HepG2 (cell line): ENCODE results near the gene SLC24A4. TPM values are rescaled to one million over a fixed set of nuclear protein-coding genes. Genes with fewer than 3 reads are reported as not detected.
A peak's percentile ranks its signal among the peaks of the same experiment; 100 is the strongest.

Experiments used
- ATAC-seq: fragments of 200-7000 bp; cut with Tn5 transposase; 3 replicates; pipeline ENCODE4 v1.9.1; 2020; ENCODE audit warnings: mild to moderate bottlenecking, moderate library complexity
- BruUV-seq: library from RNA; stranded (reverse); fragments of 400-500 nt; replicated peaks from 2 replicates; lab custom pipeline; 2021; lab: Mats Ljungman, UMichigan
- CTCF ChIA-PET: fragments of 300-600 bp; formaldehyde crosslinking; extraction: SDS; loops from one replicate; lab custom pipeline; 2021; ENCODE audit warnings: low total read pairs, inconsistent platforms, low intra/inter-chr PET ratio; lab: Yijun Ruan, JAX
- POLR2A ChIA-PET: fragments of 350-600 bp; sonication (Branson Sonifier 250); formaldehyde crosslinking; loops from one replicate; lab custom pipeline; 2020; ENCODE audit warnings: antibody characterized with exemption, inconsistent platforms; lab: Yijun Ruan, JAX
- DNase-seq: peaks from one replicate; pipeline ENCODE4 v3.0.0-alpha.2; 2015; ENCODE audit warnings: low spot score
- FAIRE-seq: peaks from 3 replicates; lab custom pipeline; 2011; peaks lifted over from hg19 to GRCh38; lab: Jason Lieb, UNC
- H2AFZ ChIP-seq: one replicate; pipeline ENCODE4 v1.6.1; 2011; ENCODE audit warnings: low read length, inconsistent platforms
- H3K27ac ChIP-seq: fragments of 300-600 bp; 3 replicates; pipeline ENCODE4 v1.8.0; 2011; ENCODE audit warnings: mixed run types, mild to moderate bottlenecking, mixed read lengths, low read length, inconsistent platforms; ENCODE audit not compliant: insufficient read depth; ENCODE audit errors: extremely low read length
- H3K27me3 ChIP-seq, 2 experiments: fragments of 200-600 bp in 1 of 2; 2 replicates in 1 of 2; 3 replicates in 1 of 2; pipeline versions ENCODE4 v1.6.0 to v1.8.0; 2011; ENCODE audit warnings: low read length in 2 of 2, mild to moderate bottlenecking in 2 of 2, moderate library complexity in 2 of 2, inconsistent platforms in 1 of 2; ENCODE audit not compliant: insufficient read depth in 2 of 2, control insufficient read depth in 1 of 2
- H3K36me3 ChIP-seq, 2 experiments: fragments of 200-600 bp in 1 of 2; replicated peaks in 1 of 2; 2 replicates in 1 of 2; 3 replicates in 1 of 2; pipeline versions ENCODE4 v1.5.1 to v1.8.0; 2011; ENCODE audit warnings: low read length in 2 of 2, inconsistent platforms in 1 of 2; ENCODE audit not compliant: insufficient read depth in 2 of 2, control insufficient read depth in 1 of 2
- H3K4me1 ChIP-seq: 2 replicates; pipeline ENCODE4 v1.5.1; 2012; ENCODE audit warnings: low read length, inconsistent platforms; ENCODE audit not compliant: insufficient read depth
- H3K4me2 ChIP-seq: 2 replicates; pipeline ENCODE4 v1.6.0; 2011; ENCODE audit warnings: low read depth, low read length, inconsistent platforms
- H3K4me3 ChIP-seq, 3 experiments: fragments of 200-600 bp in 1 of 3; sonication (generic), shearing (Covaris generic) in 1 of 3; replicated peaks in 1 of 3; 2 replicates each; pipeline ENCODE4 v1.5.1; 2011 to 2016; ENCODE audit warnings: low read length in 3 of 3, inconsistent platforms in 2 of 3, low read depth in 2 of 3, mild to moderate bottlenecking in 2 of 3, control low read depth in 1 of 3, mixed read lengths in 1 of 3; ENCODE audit not compliant: insufficient read depth in 1 of 3
- H3K79me2 ChIP-seq: one replicate; pipeline ENCODE4 v1.6.1; 2011; ENCODE audit warnings: low read length, inconsistent platforms; ENCODE audit not compliant: insufficient read depth
- H3K9ac ChIP-seq: 2 replicates; pipeline ENCODE4 v1.6.0; 2011; ENCODE audit warnings: mild to moderate bottlenecking, low read depth, low read length, inconsistent platforms; ENCODE audit not compliant: insufficient read depth
- H3K9me3 ChIP-seq: 2 replicates; pipeline ENCODE4 v1.5.1; 2012; ENCODE audit warnings: mild to moderate bottlenecking, low read length
- H4K20me1 ChIP-seq: 2 replicates; pipeline ENCODE4 v1.6.0; 2011; ENCODE audit warnings: inconsistent platforms, mild to moderate bottlenecking, low read length, moderate library complexity; ENCODE audit not compliant: insufficient read depth
- ATAD3A ChIP-seq: sonication (generic); formaldehyde crosslinking; IDR thresholded peaks from 2 replicates; pipeline ENCODE4 v1.4.0; 2020; ENCODE audit warnings: missing genetic modification reagents
- FIP1L1 ChIP-seq: fragments of 200-400 bp; formaldehyde crosslinking; IDR thresholded peaks from 2 replicates; pipeline ENCODE4 v1.6.1; 2018; ENCODE audit warnings: low read depth, mild to moderate bottlenecking, low read length, moderate library complexity, borderline replicate concordance; ENCODE audit not compliant: insufficient read depth
- FOXK1 ChIP-seq: sonication (generic); formaldehyde crosslinking; IDR thresholded peaks from 2 replicates; pipeline ENCODE4 v1.4.0; 2020; ENCODE audit warnings: low read depth, missing genetic modification reagents, borderline replicate concordance
- NFE2 ChIP-seq: sonication (generic); formaldehyde crosslinking; IDR thresholded peaks from 2 replicates; pipeline ENCODE4 v1.4.0; 2020; ENCODE audit warnings: missing genetic modification reagents
- TEAD2 ChIP-seq: sonication (generic); formaldehyde crosslinking; IDR thresholded peaks from 2 replicates; pipeline ENCODE4 v1.9.0; 2021; ENCODE audit warnings: missing genetic modification reagents
- TSC22D2 ChIP-seq: sonication (generic); formaldehyde crosslinking; IDR thresholded peaks from 2 replicates; pipeline ENCODE4 v1.5.1; 2020; ENCODE audit warnings: missing genetic modification reagents, mild to moderate bottlenecking, borderline replicate concordance
- U2AF1 ChIP-seq: fragments of 200-400 bp; formaldehyde crosslinking; optimal IDR thresholded peaks from 2 replicates; pipeline ENCODE3; 2017; ENCODE audit warnings: mild to moderate bottlenecking, low read depth, low read length
- ZNF235 ChIP-seq: sonication (generic); formaldehyde crosslinking; IDR thresholded peaks from 2 replicates; pipeline ENCODE4 v1.8.1; 2023; ENCODE audit warnings: mild to moderate bottlenecking, missing genetic modification reagents, borderline replicate concordance
- ZNF329 ChIP-seq: sonication (generic); formaldehyde crosslinking; IDR thresholded peaks from 2 replicates; pipeline ENCODE4 v1.9.0; 2021; ENCODE audit warnings: low read depth, mild to moderate bottlenecking, missing genetic modification reagents
- ZNF557 ChIP-seq: sonication (generic); formaldehyde crosslinking; IDR thresholded peaks from 2 replicates; pipeline ENCODE4 v1.4.0; 2020; ENCODE audit warnings: missing genetic modification reagents
- ZNF564 ChIP-seq: sonication (generic); formaldehyde crosslinking; IDR thresholded peaks from 2 replicates; pipeline ENCODE4 v1.8.1; 2023; ENCODE audit warnings: mild to moderate bottlenecking, missing genetic modification reagents
- WGBS: methylation state at CpG from one replicate; pipeline ENCODE4 v1.1.6; 2017; ENCODE audit warnings: low lambda C conversion rate; 5-methylcytosine and 5-hydroxymethylcytosine counted together
- in situ Hi-C: cut with HindIII; loops from 2 replicates; pipeline ENCODE4 v1.10.0; 2017; ENCODE audit warnings: low pct_unique_long_range_greater_than_20kb; ENCODE audit not compliant: extremely low pct_ligation_motif_present
- intact Hi-C: fragments of 100-400 bp; cut with micrococcal nuclease; formaldehyde crosslinking; loops from one replicate; pipeline ENCODE4 v1.10.0; 2022; ENCODE audit not compliant: unreplicated experiment
- polyA plus RNA-seq, 8 experiments: library from polyadenylated mRNA; depleted of rRNA in 3 of 8; stranded (reverse) in 7 of 8; unstranded in 1 of 8; fragments of >200 nt; fragmentation: Illumina TruSeq in 4 of 8; extraction: Trizol in 4 of 8; gene quantifications; 2 replicates each; pipeline versions ENCODE4 v1.2.1 to v1.2.3, GENCODE V29; 2011 to 2016; ENCODE audit warnings: low read depth in 4 of 8, missing spikeins in 1 of 8, mixed read lengths in 1 of 8; ENCODE audit not compliant: insufficient read depth in 1 of 8
- total RNA-seq, 5 experiments: library from RNA; depleted of rRNA; stranded (reverse); fragments of >200 nt; fragmentation: Illumina TruSeq; extraction: Trizol; gene quantifications; 2 replicates each; pipeline ENCODE4 v1.2.3, GENCODE V29; 2016; ENCODE audit warnings: low read depth in 1 of 5
- TF ChIP-seq, protein P1 (sequence below): sonication (generic); formaldehyde crosslinking; IDR thresholded peaks from 2 replicates; pipeline ENCODE4 v1.4.0; 2020; ENCODE audit warnings: missing genetic modification reagents

The SLC24A4 gene
- total and polyA plus RNA-seq, 2 of the 13 experiments (the other 11 are each of a cell fraction or from before 2014, with no cell fraction given), result not detected

DNA sequence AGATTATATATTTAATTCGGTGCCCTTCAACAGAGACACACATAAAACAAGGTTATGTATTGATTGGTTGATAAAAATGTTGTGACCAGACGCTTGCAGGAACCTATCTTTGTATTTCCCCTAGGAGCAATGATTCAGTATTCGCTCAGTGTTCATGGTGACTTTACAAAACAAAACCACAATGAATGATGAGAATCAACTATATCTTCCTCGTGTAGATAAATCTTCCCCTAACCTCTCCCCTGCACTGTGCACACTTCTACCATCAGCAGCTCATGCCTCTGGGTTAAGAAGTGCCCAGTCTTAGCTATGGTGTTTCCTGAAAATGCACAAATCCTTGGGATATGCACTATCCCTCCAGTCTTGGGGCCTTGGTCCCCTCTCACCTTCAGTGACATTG lies 206.9 kb downstream of the SLC24A4 start (continued):
- TF ChIP-seq TSC22D2 (CRISPR knock-in tag) (no peak), ATAD3A (CRISPR knock-in tag) (no peak), U2AF1 (no peak), ZNF557 (no peak), ZNF329 (CRISPR knock-in tag) (no peak), NFE2 (CRISPR knock-in tag) (no peak), FIP1L1 (no peak), TEAD2 (no peak), ZNF235 (CRISPR knock-in tag) (no peak)
- TF ChIP-seq, protein P1, sequence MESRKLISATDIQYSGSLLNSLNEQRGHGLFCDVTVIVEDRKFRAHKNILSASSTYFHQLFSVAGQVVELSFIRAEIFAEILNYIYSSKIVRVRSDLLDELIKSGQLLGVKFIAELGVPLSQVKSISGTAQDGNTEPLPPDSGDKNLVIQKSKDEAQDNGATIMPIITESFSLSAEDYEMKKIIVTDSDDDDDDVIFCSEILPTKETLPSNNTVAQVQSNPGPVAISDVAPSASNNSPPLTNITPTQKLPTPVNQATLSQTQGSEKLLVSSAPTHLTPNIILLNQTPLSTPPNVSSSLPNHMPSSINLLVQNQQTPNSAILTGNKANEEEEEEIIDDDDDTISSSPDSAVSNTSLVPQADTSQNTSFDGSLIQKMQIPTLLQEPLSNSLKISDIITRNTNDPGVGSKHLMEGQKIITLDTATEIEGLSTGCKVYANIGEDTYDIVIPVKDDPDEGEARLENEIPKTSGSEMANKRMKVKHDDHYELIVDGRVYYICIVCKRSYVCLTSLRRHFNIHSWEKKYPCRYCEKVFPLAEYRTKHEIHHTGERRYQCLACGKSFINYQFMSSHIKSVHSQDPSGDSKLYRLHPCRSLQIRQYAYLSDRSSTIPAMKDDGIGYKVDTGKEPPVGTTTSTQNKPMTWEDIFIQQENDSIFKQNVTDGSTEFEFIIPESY, result no peak
- TF ChIP-seq, all 625 proteins: peak for 0

GRCh38 chr14:92531106-92531873 lies 208.3 kb downstream of the SLC24A4 start:
- TF ChIP-seq FOXK1 (no peak), ZNF564 (CRISPR knock-in tag) (peak; percentile 66; the same call in 1 of the 2 replicates)
- peaks cover 18% of the 10 kb centered on the region for H3K4me1 ChIP-seq
- no peak overlapping the region for H3K4me3 ChIP-seq
- in situ Hi-C loops, result no loop called here
- DNase-seq (no peak), FAIRE-seq (no peak), ATAC-seq (no peak)
- peaks cover 7% of the 10 kb centered on the region for H3K79me2 ChIP-seq
- intact Hi-C loops, result no loop called here
- H3K27me3 ChIP-seq, result no peaks in the 10 kb centered on the region
- H3K4me2 ChIP-seq, result no peak overlapping the region
- H4K20me1 ChIP-seq, result no peaks in the 10 kb centered on the region
- H3K9ac ChIP-seq, result no peak overlapping the region
- H3K27ac ChIP-seq, result no peak overlapping the region
- no peaks in the 10 kb centered on the region for H3K36me3 ChIP-seq
- H2AFZ ChIP-seq, result no peak overlapping the region
- no peaks in the 10 kb centered on the region for H3K9me3 ChIP-seq
- ChIA-PET CTCF (no interaction called here), POLR2A (no interaction called here)
- 97% methylated on average over 15 of the region's 16 CpGs for WGBS
- no TSS peak for BruUV-seq
